HG02852 (cell line): ENCODE results near the gene HDHD3.
"Not testable (repeated sequence)": the region's sequence is repeated elsewhere in the genome, so short reads cannot be mapped to it uniquely, and the experiment has no call there.

Experiments used
- ATAC-seq: cut with Tn5 transposase; IDR thresholded peaks from one replicate; pipeline ENCODE4 v1.9.1; 2021; ENCODE audit warnings: mild to moderate bottlenecking, moderate library complexity; ENCODE audit not compliant: unreplicated experiment

Gene HDHD3

GRCh38 chr9:113376634-113377567 lies at the start of gene HDHD3:
Gene HDHD3, minus strand, starts transcription at chr9:113376986. Its CDS starts 2,632 bp downstream, at chr9:113374354.
- ATAC-seq, result peak; percentile 86

GRCh38 chr9:113425072-113425471 lies 48.3 kb upstream of the HDHD3 start:
- ATAC-seq, result no peak

- ATAC-seq, result no peak
Observed at GRCh38 chr9:113421726-113422125, 44.9 kb upstream of the HDHD3 start.

GRCh38 chr9:113417370-113417769 lies 40.6 kb upstream of the HDHD3 start:
- ATAC-seq, result no peak

GRCh38 chr9:113416149-113416721 lies 39.4 kb upstream of the HDHD3 start:
- ATAC-seq, result peak; percentile 97

- ATAC-seq, result peak; percentile 94
Observed at GRCh38 chr9:113410207-113410864, 33.5 kb upstream of the HDHD3 start, which contains the start of the genes C9orf43 and POLE3. Gene C9orf43, plus strand, starts transcription at chr9:113410747. Its CDS starts 2,747 bp downstream, at chr9:113413494. Gene POLE3, minus strand, starts transcription at chr9:113410675. Its CDS starts 382 bp downstream, at chr9:113410293.

- ATAC-seq, result peak; percentile 13
Observed at GRCh38 chr9:113409883-113410206, 33.1 kb upstream of the HDHD3 start.

- ATAC-seq, result no peak
Observed at GRCh38 chr9:113409481-113409880, 32.7 kb upstream of the HDHD3 start.

GRCh38 chr9:113406873-113407511 lies 30.2 kb upstream of the HDHD3 start:
- not testable (repeated sequence) for ATAC-seq

- ATAC-seq, result not testable (repeated sequence)
Observed at GRCh38 chr9:113406353-113406752, 29.6 kb upstream of the HDHD3 start.

GRCh38 chr9:113403646-113404045 lies 26.9 kb upstream of the HDHD3 start:
- ATAC-seq, result no peak

GRCh38 chr9:113401027-113401792 lies 24.4 kb upstream of the HDHD3 start, which contains the start of gene ALAD:
Gene ALAD, minus strand, starts transcription at chr9:113401284. Its CDS starts 7,725 bp downstream, at chr9:113393559.
- peak; percentile 98 for ATAC-seq

GRCh38 chr9:113399646-113400200 lies 22.9 kb upstream of the HDHD3 start:
- ATAC-seq, result no peak

GRCh38 chr9:113398796-113399195 lies 22.0 kb upstream of the HDHD3 start:
- ATAC-seq, result no peak

GRCh38 chr9:113397203-113397631 lies 20.4 kb upstream of the HDHD3 start:
- ATAC-seq, result no peak

GRCh38 chr9:113395000-113395861 lies 18.4 kb upstream of the HDHD3 start:
- no peak for ATAC-seq

- no peak for ATAC-seq
Observed at GRCh38 chr9:113393281-113393680, 16.5 kb upstream of the HDHD3 start.

- ATAC-seq, result no peak
Observed at GRCh38 chr9:113391917-113392316, 15.1 kb upstream of the HDHD3 start.
